ENCODE data around the gene PDE8A. TPM values are rescaled to one million over a fixed set of nuclear protein-coding genes. Genes with fewer than 3 reads are reported as not detected.

PDE8A gene
- total and polyA plus RNA-seq, 10 of the 15 experiments (the other 5 are each of a cell fraction or from before 2014, with no cell fraction given), result 6.7 to 69.2 (median 27.2) TPM

DNA sequence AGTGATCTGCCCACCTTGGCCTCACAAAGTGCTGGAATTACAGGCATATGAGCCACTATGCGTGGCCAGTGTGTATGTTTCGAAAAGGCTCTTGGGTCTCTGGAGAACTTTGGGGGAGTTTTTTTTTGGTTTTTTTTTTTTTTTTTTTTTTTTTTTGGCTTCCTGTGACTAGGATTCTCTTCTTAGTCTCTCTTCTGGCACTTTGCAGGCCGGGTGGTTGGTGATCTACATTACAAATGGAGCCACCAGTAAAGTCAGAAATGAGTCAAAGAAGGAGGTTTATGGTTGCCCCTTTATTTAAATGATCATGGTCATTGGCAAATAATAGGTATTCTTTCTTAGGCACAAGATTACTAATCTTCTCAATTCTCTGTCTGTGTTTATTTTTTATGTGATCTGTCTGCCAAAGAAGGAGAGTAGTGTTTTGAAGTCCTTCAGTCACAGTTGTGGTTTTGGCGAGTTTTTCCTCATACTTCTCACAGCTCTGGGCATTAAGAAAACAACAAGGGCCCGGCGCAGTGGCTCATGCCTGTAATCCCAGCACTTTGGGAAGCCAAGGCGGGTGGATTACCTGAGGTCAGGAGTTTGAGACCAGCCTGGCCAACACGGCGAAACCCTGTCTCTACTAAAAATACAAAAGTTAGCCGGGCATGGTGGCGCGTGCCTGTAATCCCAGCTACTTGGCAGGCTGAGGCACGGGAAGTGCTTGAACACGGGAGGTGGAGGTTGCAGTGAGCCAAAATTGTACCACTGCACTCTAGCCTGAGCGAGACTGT is 38.3 kb downstream of the PDE8A start (continued):
- TF ChIP-seq CHD2 (IDR thresholded peaks at IDR 0.05; ENCODE audit: borderline replicate concordance, low read depth, low read length) (no peak), NR2C2 (IDR thresholded peaks at IDR 0.05; ENCODE audit: borderline replicate concordance, control insufficient read depth, insufficient read length, low read depth) (no peak), LARP7 (IDR thresholded peaks at IDR 0.05) (no peak), JUNB (IDR thresholded peaks at IDR 0.05) (0 out of 2 replicates have a peak, but pooled peaks have one; percentile 36), EP300 (IDR thresholded peaks at IDR 0.05; ENCODE audit: borderline replicate concordance in 1 of 2, control insufficient read depth in 1 of 2, low read depth in 2 of 2, low read length in 2 of 2) (no peak), ZBED1 (IDR thresholded peaks at IDR 0.05; ENCODE audit: borderline replicate concordance) (no peak), RUNX3 (IDR thresholded peaks at IDR 0.05; ENCODE audit: low read length) (no peak), WRNIP1 (IDR thresholded peaks at IDR 0.05; ENCODE audit: borderline replicate concordance, low read depth, low read length) (no peak), FOS (IDR thresholded peaks at IDR 0.05; ENCODE audit: borderline replicate concordance, extremely low read depth, insufficient read length) (no peak), FOXK2 (IDR thresholded peaks at IDR 0.05) (no peak), SREBF2 (IDR thresholded peaks at IDR 0.05; ENCODE audit: low read length) (no peak), HDAC2 (IDR thresholded peaks at IDR 0.05) (no peak), PAX8 (IDR thresholded peaks at IDR 0.05) (no peak)
- TF ChIP-seq, protein P1, sequence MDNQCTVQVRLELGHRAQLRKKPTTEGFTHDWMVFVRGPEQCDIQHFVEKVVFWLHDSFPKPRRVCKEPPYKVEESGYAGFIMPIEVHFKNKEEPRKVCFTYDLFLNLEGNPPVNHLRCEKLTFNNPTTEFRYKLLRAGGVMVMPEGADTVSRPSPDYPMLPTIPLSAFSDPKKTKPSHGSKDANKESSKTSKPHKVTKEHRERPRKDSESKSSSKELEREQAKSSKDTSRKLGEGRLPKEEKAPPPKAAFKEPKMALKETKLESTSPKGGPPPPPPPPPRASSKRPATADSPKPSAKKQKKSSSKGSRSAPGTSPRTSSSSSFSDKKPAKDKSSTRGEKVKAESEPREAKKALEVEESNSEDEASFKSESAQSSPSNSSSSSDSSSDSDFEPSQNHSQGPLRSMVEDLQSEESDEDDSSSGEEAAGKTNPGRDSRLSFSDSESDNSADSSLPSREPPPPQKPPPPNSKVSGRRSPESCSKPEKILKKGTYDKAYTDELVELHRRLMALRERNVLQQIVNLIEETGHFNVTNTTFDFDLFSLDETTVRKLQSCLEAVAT (IDR thresholded peaks at IDR 0.05), result no peak
- TF ChIP-seq, protein P2, sequence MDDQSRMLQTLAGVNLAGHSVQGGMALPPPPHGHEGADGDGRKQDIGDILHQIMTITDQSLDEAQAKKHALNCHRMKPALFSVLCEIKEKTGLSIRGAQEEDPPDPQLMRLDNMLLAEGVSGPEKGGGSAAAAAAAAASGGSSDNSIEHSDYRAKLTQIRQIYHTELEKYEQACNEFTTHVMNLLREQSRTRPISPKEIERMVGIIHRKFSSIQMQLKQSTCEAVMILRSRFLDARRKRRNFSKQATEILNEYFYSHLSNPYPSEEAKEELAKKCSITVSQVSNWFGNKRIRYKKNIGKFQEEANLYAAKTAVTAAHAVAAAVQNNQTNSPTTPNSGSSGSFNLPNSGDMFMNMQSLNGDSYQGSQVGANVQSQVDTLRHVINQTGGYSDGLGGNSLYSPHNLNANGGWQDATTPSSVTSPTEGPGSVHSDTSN (IDR thresholded peaks at IDR 0.05; ENCODE audit: insufficient replicate concordance, low read depth, low read length), result no peak
- TF ChIP-seq, protein P3, sequence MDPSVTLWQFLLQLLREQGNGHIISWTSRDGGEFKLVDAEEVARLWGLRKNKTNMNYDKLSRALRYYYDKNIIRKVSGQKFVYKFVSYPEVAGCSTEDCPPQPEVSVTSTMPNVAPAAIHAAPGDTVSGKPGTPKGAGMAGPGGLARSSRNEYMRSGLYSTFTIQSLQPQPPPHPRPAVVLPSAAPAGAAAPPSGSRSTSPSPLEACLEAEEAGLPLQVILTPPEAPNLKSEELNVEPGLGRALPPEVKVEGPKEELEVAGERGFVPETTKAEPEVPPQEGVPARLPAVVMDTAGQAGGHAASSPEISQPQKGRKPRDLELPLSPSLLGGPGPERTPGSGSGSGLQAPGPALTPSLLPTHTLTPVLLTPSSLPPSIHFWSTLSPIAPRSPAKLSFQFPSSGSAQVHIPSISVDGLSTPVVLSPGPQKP (IDR thresholded peaks at IDR 0.05; ENCODE audit: low read depth, low read length), result no peak
- TF ChIP-seq, protein P4, sequence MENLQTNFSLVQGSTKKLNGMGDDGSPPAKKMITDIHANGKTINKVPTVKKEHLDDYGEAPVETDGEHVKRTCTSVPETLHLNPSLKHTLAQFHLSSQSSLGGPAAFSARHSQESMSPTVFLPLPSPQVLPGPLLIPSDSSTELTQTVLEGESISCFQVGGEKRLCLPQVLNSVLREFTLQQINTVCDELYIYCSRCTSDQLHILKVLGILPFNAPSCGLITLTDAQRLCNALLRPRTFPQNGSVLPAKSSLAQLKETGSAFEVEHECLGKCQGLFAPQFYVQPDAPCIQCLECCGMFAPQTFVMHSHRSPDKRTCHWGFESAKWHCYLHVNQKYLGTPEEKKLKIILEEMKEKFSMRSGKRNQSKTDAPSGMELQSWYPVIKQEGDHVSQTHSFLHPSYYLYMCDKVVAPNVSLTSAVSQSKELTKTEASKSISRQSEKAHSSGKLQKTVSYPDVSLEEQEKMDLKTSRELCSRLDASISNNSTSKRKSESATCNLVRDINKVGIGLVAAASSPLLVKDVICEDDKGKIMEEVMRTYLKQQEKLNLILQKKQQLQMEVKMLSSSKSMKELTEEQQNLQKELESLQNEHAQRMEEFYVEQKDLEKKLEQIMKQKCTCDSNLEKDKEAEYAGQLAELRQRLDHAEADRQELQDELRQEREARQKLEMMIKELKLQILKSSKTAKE (IDR thresholded peaks at IDR 0.05; ENCODE audit: low read depth, poor library complexity, severe bottlenecking), result peak; percentile 21
- TF ChIP-seq, protein P5, sequence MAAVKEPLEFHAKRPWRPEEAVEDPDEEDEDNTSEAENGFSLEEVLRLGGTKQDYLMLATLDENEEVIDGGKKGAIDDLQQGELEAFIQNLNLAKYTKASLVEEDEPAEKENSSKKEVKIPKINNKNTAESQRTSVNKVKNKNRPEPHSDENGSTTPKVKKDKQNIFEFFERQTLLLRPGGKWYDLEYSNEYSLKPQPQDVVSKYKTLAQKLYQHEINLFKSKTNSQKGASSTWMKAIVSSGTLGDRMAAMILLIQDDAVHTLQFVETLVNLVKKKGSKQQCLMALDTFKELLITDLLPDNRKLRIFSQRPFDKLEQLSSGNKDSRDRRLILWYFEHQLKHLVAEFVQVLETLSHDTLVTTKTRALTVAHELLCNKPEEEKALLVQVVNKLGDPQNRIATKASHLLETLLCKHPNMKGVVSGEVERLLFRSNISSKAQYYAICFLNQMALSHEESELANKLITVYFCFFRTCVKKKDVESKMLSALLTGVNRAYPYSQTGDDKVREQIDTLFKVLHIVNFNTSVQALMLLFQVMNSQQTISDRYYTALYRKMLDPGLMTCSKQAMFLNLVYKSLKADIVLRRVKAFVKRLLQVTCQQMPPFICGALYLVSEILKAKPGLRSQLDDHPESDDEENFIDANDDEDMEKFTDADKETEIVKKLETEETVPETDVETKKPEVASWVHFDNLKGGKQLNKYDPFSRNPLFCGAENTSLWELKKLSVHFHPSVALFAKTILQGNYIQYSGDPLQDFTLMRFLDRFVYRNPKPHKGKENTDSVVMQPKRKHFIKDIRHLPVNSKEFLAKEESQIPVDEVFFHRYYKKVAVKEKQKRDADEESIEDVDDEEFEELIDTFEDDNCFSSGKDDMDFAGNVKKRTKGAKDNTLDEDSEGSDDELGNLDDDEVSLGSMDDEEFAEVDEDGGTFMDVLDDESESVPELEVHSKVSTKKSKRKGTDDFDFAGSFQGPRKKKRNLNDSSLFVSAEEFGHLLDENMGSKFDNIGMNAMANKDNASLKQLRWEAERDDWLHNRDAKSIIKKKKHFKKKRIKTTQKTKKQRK (IDR thresholded peaks at IDR 0.05; ENCODE audit: low read depth, low read length), result no peak
- TF ChIP-seq, protein P6, sequence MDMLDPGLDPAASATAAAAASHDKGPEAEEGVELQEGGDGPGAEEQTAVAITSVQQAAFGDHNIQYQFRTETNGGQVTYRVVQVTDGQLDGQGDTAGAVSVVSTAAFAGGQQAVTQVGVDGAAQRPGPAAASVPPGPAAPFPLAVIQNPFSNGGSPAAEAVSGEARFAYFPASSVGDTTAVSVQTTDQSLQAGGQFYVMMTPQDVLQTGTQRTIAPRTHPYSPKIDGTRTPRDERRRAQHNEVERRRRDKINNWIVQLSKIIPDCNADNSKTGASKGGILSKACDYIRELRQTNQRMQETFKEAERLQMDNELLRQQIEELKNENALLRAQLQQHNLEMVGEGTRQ (IDR thresholded peaks at IDR 0.05; ENCODE audit: borderline replicate concordance, low read depth, low read length), result no peak
